Measurements from ENCODE around the gene CLEC4A.

- no peak for TF ChIP-seq POLR2AphosphoS5 (IDR thresholded peaks at IDR 0.05; ENCODE audit: borderline replicate concordance, low read depth, low read length)
- TF ChIP-seq EZH2 (IDR thresholded peaks at IDR 0.05) = no peak
- TF ChIP-seq FOXP2 (optimal IDR thresholded peaks at IDR 0.05; ENCODE audit: control extremely low read depth, extremely low read length, insufficient read depth) = no peak
Observed at GRCh38 chr12:8089716-8090115, 33.7 kb upstream of the CLEC4A start.
